Measurements from ENCODE around the gene PPP6R2.

DNA sequence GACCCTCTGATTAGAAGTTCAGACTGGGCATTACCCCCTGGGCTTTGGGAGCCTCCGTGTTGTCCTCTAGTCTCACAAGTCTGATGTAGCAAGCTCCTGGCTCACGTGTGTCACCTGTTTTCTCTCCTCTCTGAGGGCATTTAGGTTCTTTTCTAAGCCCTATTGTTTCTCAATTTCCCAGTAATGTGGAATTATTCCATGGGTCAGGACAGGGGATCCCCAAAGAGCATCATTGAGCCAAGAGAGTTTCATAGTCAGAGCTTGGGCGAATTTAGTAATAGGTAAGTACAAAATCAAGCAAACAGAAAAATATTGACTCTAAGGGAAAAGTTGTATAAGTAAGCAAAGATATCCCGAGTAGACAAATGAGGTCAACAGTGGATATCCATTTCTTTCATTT, 57.3 kb downstream of the PPP6R2 start:
- TF ChIP-seq, protein P1, sequence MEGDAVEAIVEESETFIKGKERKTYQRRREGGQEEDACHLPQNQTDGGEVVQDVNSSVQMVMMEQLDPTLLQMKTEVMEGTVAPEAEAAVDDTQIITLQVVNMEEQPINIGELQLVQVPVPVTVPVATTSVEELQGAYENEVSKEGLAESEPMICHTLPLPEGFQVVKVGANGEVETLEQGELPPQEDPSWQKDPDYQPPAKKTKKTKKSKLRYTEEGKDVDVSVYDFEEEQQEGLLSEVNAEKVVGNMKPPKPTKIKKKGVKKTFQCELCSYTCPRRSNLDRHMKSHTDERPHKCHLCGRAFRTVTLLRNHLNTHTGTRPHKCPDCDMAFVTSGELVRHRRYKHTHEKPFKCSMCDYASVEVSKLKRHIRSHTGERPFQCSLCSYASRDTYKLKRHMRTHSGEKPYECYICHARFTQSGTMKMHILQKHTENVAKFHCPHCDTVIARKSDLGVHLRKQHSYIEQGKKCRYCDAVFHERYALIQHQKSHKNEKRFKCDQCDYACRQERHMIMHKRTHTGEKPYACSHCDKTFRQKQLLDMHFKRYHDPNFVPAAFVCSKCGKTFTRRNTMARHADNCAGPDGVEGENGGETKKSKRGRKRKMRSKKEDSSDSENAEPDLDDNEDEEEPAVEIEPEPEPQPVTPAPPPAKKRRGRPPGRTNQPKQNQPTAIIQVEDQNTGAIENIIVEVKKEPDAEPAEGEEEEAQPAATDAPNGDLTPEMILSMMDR (IDR thresholded peaks at IDR 0.05; ENCODE audit: low read depth, low read length, poor library complexity, severe bottlenecking) = no peak
- TF ChIP-seq EZH2phosphoT487 (IDR thresholded peaks at IDR 0.05; ENCODE audit: borderline replicate concordance, low read length) = no peak

Data from DOHH2 (cell line).